NCI-H2081 treated with DMSO at 0.1 percent for 48 hours (cell line): Measurements from ENCODE around the gene CAMK1.

Experiments used
- DNase-seq: peaks from one replicate; lab custom pipeline; 2025; lab: John Stamatoyannopoulos, UW

Gene CAMK1

DNA sequence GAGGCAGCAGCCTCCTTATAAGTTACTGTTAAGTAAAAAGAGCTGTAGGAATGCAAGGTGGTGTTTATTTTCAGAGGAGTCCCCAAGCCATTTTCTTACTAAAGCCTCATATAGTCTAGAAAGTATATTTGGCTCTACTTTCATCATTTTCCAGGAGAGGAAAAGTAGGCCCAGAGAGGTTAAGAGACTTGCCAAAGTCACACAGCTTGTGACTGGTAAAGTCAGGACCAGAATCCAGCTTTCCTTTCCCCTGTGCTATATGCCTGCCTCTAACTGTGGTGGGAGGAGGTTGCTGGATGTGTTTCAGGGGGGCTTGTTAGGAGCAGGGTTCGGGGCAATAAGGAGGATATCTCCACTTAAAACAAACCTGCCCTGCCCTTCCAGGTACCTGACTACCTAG, 27.2 kb downstream of the CAMK1 start:
- DNase-seq, result no peak

- no peak for DNase-seq
Observed at GRCh38 chr3:9739181-9739580, 30.6 kb downstream of the CAMK1 start.

DNA sequence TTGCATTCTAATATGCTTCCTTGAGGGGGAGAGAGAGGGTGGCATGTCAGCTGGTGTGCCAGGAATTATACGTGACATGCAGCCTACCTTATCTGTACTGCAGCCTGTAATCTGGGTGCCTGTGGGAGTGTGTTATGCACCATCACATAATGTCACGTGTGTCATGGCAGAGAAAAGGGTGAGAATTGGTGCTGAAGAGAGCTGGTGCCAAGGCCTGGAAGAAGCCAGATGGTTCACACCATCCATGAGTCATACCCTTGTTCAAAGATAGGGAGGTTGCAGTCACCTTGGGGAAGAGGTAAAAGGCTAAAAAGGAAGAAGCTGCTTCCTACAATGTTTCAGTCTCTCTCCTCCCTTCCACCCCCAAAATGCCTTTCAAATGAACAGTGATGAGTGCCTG, 32.9 kb downstream of the CAMK1 start:
- DNase-seq, result no peak

DNA sequence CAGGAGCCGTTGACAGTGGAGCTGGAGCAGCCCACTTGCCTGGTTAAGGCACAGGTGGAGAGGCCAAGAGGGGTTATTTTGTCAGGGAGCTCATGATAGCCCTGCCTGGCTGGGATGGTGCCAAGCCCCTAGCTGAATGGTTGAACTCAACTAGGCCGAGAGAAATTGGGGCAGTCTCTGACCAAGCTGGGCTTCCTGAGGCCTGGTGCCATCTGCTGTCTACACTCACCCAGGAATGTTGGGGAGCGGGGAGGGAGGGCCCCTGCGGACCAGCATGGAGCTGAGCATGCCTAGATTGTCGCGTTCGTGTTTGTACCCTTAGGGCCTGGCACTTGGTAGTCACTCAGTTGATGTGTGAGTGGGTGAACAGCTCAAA, 37.0 kb downstream of the CAMK1 start:
- DNase-seq, result no peak

DNA sequence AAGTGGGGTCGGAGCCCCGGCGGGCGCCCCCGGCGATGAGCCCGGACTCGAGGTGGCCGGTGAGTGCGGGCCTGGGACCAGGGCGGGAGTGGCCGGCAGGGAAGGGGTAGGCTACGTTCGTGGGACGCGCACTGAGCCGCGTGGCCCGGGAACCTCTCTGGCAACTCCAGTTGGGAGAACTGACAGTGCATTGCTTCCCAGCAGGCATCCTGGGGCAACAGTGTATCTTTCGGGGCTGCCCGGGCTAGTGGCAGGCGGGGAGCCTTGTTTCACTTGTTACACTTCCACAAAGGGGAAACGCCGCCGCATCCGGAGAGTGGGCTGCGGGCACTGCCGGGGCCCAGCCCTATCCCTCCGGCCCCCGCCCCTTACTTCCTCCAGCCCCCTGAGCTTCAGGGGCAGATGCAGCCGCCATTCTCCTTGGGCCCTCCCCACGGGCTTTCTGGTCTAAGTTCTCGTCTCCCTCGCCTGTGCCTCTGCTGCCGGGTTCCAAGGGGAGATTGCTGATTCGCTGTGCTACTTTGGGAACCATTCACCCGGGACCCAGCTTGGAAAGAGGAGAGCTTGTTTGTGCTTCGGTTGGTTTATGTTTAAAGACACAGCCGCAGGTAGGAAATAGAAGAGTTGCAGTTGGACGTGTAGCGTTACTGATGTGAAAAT, 37.5 kb downstream of the CAMK1 start:
- no peak for DNase-seq

DNA sequence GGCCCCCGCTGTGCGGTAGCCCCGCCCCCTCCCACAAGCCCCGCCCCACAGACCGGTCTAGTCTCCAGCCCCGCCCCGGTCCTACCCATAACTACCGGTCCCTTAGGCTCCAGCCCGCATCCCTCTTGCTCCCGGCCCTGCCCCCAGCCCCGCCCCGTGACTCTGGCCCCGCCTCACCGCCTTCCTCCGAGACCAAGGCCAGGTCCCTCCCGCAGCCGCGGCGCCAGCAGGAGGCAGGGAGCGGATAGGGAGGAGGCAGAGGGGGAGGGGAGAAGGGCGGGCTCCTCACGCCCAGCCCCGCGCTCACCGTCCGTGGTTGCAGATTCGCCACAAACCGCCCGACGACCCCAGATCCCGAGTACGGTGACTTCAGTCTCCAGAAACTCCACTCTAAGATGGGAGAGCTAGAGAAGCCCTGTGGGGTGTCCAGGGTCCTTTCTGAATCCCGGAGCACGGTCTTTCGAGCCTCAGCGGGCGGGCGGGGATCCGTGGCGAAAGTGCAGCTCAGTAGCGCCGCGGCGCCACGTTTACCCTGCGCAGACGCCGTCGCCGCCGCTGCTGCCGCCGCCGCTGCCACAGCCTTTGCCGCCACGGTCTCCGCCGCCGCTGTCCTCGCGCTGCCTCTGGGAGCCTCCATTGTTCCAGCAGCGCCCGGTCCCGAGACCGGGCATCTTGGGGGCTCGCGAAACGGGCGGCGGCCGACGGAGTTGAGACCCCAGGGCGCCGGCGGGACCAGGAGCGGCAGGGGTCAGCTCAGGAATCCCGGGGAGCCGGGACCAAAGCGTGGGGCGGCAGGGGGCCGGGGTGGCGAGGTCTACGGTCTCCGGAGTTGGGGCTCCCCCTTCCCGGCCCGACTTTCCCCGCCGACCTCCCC, 38.3 kb downstream of the CAMK1 start, which contains the start of gene BRPF1:
Gene BRPF1 (plus strand): TSS at position 530 of the 874 bp plus-strand sequence. CDS start 2,406 bp downstream, outside the sequence.
- DNase-seq, result peak; percentile 90

GRCh38 chr3:9730657-9731205, 39.0 kb downstream of the CAMK1 start:
- DNase-seq, result no peak

GRCh38 chr3:9729419-9729818, 40.3 kb downstream of the CAMK1 start:
- no peak for DNase-seq

GRCh38 chr3:9727743-9728142, 42.0 kb downstream of the CAMK1 start:
- DNase-seq, result no peak

DNA sequence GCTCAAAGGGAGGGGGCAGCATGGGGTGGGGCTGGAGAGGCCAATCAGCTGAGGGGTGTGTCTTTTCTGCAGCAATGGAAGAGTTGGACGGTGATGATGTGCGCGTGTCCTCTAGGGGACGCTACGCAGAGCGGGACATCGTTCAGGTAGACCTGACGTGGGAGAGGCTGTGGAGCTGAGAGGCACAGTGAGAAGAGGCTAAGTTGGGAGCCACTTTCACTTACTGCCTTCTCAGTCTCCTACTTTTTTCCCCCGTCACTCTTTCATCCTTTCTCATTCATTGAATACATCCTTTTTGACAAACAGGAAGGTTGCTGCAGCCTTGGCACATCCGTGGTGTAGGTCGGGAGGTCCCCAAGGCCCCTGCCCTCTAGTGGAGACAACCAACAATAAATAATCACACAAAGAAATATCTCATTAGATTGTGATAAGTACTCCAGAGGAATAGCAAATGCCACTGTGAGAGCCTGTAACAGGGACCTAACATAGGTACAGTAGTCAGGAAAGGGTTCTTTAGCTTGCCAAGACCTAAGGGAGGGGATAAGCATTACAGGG, 42.6 kb downstream of the CAMK1 start:
- DNase-seq, result no peak

DNA sequence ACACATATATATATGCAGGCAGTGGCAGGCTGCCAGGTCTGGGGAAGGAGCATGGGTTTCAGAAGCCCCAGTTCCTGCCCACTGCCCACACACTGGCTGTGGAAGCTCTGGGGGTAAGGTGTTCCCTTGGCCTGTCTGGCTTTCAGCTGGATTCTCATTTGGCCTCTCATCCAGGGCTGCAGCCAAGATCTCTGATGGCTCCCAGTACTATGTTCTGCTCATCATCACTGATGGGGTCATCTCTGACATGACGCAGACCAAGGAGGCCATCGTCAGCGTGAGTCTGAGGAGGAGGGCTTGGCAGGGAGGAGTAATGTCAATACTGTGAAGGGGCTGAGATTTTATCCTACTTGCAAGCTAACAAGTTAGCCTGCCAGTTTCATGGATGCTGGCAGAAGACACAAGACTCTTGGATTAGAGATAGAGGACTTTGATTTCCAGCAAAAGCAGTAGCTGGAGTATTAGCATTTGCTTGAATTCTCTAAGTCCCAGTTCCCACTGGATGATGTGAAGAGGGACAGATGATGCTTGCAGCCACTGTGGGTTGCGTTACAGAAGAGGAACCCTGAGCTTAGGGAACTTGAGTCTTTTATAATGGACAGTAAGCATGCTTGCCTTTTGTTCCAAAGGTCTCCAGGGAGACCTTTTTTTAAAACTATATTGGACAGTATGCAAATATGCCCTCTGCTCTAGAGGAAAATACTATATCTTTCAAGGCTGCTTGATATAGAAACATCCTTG, 43.8 kb downstream of the CAMK1 start:
- no peak for DNase-seq

DNA sequence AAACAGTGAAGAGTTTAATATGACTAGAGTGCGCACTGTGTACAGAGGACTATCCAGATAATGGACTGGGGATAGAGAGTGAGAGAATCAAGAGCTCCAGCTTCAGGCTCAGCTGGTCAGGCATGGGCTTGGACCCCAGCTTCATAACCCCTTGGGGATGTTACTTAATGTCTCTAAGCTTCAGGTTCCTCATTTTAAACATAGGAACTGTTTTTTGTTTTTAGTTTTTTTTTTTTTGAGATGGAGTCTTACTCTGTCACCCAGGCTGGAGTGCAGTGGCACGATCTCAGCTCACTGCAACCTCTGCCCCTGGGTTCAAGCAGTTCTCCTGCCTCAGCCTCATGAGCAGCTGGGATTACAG, 48.1 kb downstream of the CAMK1 start:
- DNase-seq, result no peak

DNA sequence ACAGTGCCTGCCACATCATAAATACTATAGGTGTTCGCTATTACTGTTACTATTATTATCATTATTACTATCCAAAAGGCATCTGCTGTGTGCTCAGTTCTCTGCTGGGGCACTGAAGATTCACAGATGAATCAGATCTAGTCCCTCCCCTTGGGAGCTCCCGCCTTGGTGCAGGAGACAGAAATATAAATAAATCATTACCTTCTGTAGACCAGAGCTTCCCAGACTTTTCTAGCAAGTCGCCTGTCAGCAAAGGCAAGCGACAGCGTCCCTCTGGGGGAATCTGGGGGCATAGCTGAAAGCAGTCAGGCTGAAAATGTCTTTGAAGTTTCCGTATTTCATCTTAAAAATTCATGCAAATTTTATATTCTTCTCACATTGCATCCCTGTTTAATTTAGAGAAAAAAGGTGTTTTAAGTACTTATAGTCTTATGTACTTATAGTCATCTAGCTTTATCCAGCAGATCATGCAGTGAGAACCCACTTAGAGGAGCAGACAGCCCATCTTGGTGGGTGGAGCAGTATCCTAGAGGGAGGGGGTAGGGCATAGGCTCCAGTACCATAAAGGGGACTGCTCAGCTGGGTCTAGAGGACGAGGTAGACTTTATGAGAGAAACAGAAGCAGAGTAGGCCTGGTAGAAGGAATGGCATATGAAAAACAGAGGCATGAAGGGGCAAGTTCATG, 48.6 kb downstream of the CAMK1 start:
- no peak for DNase-seq

DNA sequence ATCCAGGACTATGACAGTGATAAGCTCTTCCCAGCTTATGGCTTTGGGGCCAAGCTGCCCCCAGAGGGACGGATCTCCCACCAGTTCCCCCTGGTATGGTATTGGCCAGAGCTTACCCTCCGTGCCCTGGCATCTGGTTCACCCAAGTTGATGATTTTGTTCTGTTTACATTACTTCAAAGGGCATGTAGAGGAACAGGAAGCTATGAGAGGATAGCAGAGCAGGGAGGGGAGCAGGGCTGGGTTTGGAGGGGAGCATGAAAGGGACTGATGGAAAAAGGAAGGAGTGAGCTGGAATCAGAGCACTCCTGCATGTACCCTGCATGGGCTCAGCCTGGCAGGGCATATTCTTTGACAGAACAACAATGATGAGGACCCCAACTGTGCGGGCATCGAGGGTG, 51.6 kb downstream of the CAMK1 start:
- no peak for DNase-seq

- DNase-seq, result no peak
Observed at GRCh38 chr3:9717563-9717962, 52.2 kb downstream of the CAMK1 start.

GRCh38 chr3:9716801-9717555, 52.8 kb downstream of the CAMK1 start:
- DNase-seq, result no peak

DNA sequence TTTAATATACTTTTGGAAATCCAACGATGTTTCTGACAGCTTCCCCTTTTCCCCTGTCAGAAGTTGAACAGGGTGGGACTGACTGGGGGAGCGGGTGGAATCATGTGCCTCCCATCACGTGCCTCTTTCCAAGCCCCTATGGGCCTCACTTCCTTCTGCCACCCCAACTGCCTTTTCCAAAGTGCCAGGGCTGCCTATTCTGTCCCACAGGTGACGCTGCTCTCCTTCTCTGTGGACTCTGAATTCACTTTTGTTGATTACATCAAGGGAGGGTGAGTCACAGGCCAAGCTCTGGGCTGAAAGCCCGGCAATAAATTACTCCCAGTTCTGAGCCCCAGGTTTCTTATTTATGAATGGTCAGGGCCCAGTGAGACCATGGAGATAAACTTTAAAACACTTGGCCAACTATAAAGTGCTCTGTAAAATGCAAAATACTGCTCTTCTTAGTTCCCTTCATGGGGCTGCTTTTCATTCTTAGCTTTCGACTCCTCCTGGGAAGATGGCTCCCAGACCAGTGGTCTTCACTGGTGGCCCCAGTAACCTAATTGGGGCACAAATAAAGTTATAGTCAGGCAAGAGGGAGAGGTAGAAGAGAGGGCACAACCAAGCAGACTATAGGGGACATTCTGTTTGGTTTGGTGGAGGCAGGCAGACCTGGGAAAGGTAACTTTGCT, 53.8 kb downstream of the CAMK1 start:
- no peak for DNase-seq

DNA sequence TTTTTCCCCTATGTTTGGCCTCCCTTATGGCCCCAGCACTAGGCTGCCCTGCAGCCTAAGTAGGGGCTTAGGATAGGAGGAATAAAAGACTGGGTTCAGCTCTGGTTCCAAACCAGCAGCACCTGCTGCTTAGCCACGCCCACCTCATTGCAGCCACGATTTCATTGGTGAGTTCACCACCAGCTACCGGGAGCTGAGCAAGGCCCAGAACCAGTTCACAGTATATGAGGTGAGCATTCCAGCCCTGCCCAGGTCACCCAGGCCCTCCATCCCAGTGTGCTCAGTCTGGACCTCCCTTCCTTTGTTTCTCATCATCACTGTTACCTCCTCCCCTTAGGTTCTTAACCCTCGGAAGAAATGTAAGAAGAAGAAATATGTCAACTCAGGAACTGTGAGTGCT, 54.6 kb downstream of the CAMK1 start:
- no peak for DNase-seq

GRCh38 chr3:9713142-9713541, 56.6 kb downstream of the CAMK1 start:
- no peak for DNase-seq

GRCh38 chr3:9712415-9712814, 57.3 kb downstream of the CAMK1 start:
- no peak for DNase-seq
